Neural progenitor cell (in vitro differentiated cells): ENCODE measurements around the gene ADM5. TPM values are rescaled to one million over a fixed set of nuclear protein-coding genes. Genes with fewer than 3 reads are reported as not detected.

Experiments used
- DNase-seq: peaks from one replicate; pipeline ENCODE4 v3.0.0-alpha.2; 2016; ENCODE audit warnings: low spot score
- H2AFZ ChIP-seq: fragments of 200-600 bp; sonication (generic); replicated peaks from 2 replicates; pipeline ENCODE4 v1.6.1; 2016; ENCODE audit warnings: antibody characterized with exemption
- H3F3A ChIP-seq: fragments of 200-600 bp; sonication (generic); 2 replicates; pipeline ENCODE4 v1.6.1; 2016; ENCODE audit warnings: antibody characterized with exemption, low read depth
- H3K27ac ChIP-seq: fragments of 200-600 bp; sonication (generic); 2 replicates; pipeline ENCODE4 v1.5.1; 2016; ENCODE audit warnings: mild to moderate bottlenecking
- H3K27me3 ChIP-seq: fragments of 200-600 bp; sonication (generic); 2 replicates; pipeline ENCODE4 v1.6.1; 2016; ENCODE audit warnings: mild to moderate bottlenecking, moderate library complexity
- H3K36me3 ChIP-seq: fragments of 200-600 bp; sonication (generic); 2 replicates; pipeline ENCODE4 v1.5.1; 2016
- H3K4me1 ChIP-seq: fragments of 200-600 bp; sonication (generic); 2 replicates; pipeline ENCODE4 v1.6.1; 2016; ENCODE audit warnings: mixed run types
- H3K4me2 ChIP-seq: fragments of 200-600 bp; sonication (generic); 2 replicates; pipeline ENCODE4 v1.6.1; 2016
- H3K4me3 ChIP-seq: fragments of 200-600 bp; sonication (generic); 2 replicates; pipeline ENCODE4 v1.5.1; 2016
- H3K79me2 ChIP-seq: fragments of 200-600 bp; sonication (generic); 2 replicates; pipeline ENCODE4 v1.6.1; 2016; ENCODE audit warnings: low read depth
- H3K9ac ChIP-seq: fragments of 200-600 bp; sonication (generic); 2 replicates; pipeline ENCODE4 v1.6.1; 2016
- H3K9me3 ChIP-seq: fragments of 200-600 bp; sonication (generic); 2 replicates; pipeline ENCODE4 v1.5.1; 2016; ENCODE audit warnings: low read depth
- H4K20me1 ChIP-seq: fragments of 200-600 bp; sonication (generic); 2 replicates; pipeline ENCODE4 v1.6.1; 2016; ENCODE audit warnings: low read depth
- H3K27ac Mint-ChIP-seq: 3 replicates; pipeline ENCODE4 v1.8.0; 2021; ENCODE audit warnings: mixed read lengths
- H3K27me3 Mint-ChIP-seq: 2 replicates; pipeline ENCODE4 v1.8.0; 2022; ENCODE audit warnings: low read depth, mild to moderate bottlenecking, inconsistent platforms, moderate library complexity, mixed read lengths; ENCODE audit not compliant: insufficient read depth
- H3K36me3 Mint-ChIP-seq: 3 replicates; pipeline ENCODE4 v1.8.0; 2021; ENCODE audit warnings: mixed read lengths
- H3K4me1 Mint-ChIP-seq: 3 replicates; pipeline ENCODE4 v1.8.0; 2021; ENCODE audit warnings: mixed read lengths
- H3K4me3 Mint-ChIP-seq: 3 replicates; pipeline ENCODE4 v1.8.0; 2021; ENCODE audit warnings: mild to moderate bottlenecking, moderate library complexity, mixed read lengths
- H3K9me3 Mint-ChIP-seq: 3 replicates; pipeline ENCODE4 v1.8.0; 2020; ENCODE audit warnings: mixed read lengths
- EZH2 ChIP-seq: fragments of 200-600 bp; sonication (generic); IDR thresholded peaks from 2 replicates; pipeline ENCODE4 v1.6.1; 2017; ENCODE audit warnings: antibody characterized with exemption, mild to moderate bottlenecking, moderate library complexity
- EZH2phosphoT487 ChIP-seq: fragments of 200-600 bp; sonication (generic); IDR thresholded peaks from 2 replicates; pipeline ENCODE4 v1.6.1; 2017; ENCODE audit warnings: antibody characterized with exemption
- total RNA-seq: library from RNA; depleted of rRNA; stranded (reverse); fragments of >200 nt; gene quantifications from 2 replicates; pipeline ENCODE4 v1.2.3, GENCODE V29; 2015; ENCODE audit warnings: low replicate concordance
- TF ChIP-seq, protein P1 (sequence below): fragments of 200-600 bp; sonication (generic); IDR thresholded peaks from 2 replicates; pipeline ENCODE4 v1.5.1; 2017; ENCODE audit warnings: antibody characterized with exemption, mild to moderate bottlenecking

Gene ADM5
- total RNA-seq, 1 donor from 2014 or later = 6.0 TPM

DNA sequence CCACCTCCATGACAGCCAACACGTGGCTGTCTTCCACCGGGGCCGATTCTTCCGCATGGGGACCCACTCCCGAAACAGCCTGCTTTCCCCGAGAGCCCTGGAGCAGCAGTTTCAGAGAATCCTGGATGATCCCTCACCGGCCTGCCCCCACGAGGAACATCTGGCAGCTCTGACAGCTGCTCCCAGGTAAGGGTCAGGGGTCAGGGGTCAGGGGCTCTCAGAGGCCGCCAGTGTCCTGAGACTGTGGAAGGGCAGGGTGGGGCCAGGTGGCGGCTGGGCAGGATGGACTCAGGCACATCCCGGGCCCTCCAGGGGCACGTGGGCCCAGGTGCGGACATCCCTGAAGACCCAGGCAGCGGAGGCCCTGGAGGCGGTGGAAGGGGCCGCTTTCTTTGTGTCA is 16.5 kb downstream of the ADM5 start:
- H3K36me3 Mint-ChIP-seq = peaks cover 28% of the 10 kb centered on the region
- H3K9me3 Mint-ChIP-seq = no peaks in the 10 kb centered on the region
- H2AFZ ChIP-seq = no peak overlapping the region
- H3K9ac ChIP-seq = no peak overlapping the region
- peaks cover 12% of the 10 kb centered on the region for H3K27me3 Mint-ChIP-seq
- peaks cover 9% of the 10 kb centered on the region for H3F3A ChIP-seq
- no peaks in the 10 kb centered on the region for H3K4me1 ChIP-seq
- H3K27me3 ChIP-seq = no peaks in the 10 kb centered on the region
- no peaks in the 10 kb centered on the region for H3K4me1 Mint-ChIP-seq
- no peaks in the 10 kb centered on the region for H3K36me3 ChIP-seq
- H3K4me3 ChIP-seq = no peak overlapping the region
- H3K27ac ChIP-seq = no peak overlapping the region
- H3K4me2 ChIP-seq = no peak overlapping the region
- H3K4me3 Mint-ChIP-seq = no peak overlapping the region
- H4K20me1 ChIP-seq = no peaks in the 10 kb centered on the region
- no peak overlapping the region for H3K27ac Mint-ChIP-seq
- no peak for DNase-seq
- TF ChIP-seq EZH2phosphoT487 (no peak), EZH2 (no peak)
- TF ChIP-seq, protein P1, sequence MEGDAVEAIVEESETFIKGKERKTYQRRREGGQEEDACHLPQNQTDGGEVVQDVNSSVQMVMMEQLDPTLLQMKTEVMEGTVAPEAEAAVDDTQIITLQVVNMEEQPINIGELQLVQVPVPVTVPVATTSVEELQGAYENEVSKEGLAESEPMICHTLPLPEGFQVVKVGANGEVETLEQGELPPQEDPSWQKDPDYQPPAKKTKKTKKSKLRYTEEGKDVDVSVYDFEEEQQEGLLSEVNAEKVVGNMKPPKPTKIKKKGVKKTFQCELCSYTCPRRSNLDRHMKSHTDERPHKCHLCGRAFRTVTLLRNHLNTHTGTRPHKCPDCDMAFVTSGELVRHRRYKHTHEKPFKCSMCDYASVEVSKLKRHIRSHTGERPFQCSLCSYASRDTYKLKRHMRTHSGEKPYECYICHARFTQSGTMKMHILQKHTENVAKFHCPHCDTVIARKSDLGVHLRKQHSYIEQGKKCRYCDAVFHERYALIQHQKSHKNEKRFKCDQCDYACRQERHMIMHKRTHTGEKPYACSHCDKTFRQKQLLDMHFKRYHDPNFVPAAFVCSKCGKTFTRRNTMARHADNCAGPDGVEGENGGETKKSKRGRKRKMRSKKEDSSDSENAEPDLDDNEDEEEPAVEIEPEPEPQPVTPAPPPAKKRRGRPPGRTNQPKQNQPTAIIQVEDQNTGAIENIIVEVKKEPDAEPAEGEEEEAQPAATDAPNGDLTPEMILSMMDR = no peak
- no peaks in the 10 kb centered on the region for H3K9me3 ChIP-seq
- no peaks in the 10 kb centered on the region for H3K79me2 ChIP-seq

DNA sequence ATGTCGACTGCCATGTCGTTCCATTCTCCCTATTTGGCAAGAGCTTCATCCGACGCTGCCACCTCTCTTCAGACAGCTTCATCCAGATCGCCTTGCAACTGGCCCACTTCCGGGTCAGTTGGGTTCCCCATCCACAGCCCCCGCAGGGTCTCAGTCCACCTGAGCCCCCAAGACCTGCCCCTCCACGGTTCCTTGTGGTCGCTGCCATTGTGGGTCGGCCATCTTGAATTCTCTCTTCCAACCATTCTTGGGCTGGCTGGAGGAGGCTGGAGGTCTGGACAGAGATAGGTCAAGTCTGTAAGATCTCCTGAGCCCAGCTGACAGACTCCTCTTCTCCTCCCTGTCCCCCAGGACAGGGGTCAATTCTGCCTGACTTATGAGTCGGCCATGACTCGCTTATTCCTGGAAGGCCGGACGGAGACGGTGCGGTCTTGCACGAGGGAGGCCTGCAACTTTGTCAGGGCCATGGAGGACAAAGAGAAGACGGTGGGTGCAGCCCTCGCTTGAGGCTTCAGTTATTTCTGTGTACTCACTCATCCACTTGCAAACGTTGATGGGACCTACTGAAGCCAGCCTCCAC is 21.1 kb downstream of the ADM5 start:
- H2AFZ ChIP-seq = no peak overlapping the region
- H3K27ac Mint-ChIP-seq = peak overlapping the region; percentile 12
- peaks cover 19% of the 10 kb centered on the region for H3K27me3 Mint-ChIP-seq
- no peak for DNase-seq
- H3K4me3 Mint-ChIP-seq = peak overlapping the region; percentile 60
- H3K9ac ChIP-seq = no peak overlapping the region
- no peaks in the 10 kb centered on the region for H3K4me1 ChIP-seq
- peaks cover 35% of the 10 kb centered on the region for H3K36me3 Mint-ChIP-seq
- H4K20me1 ChIP-seq = no peaks in the 10 kb centered on the region
- H3K27me3 ChIP-seq = no peaks in the 10 kb centered on the region
- no peaks in the 10 kb centered on the region for H3K79me2 ChIP-seq
- no peaks in the 10 kb centered on the region for H3K36me3 ChIP-seq
- no peaks in the 10 kb centered on the region for H3K9me3 ChIP-seq
- H3K4me1 Mint-ChIP-seq = peaks cover 4% of the 10 kb centered on the region
- H3F3A ChIP-seq = peaks cover 11% of the 10 kb centered on the region
- TF ChIP-seq EZH2phosphoT487 (no peak), EZH2 (no peak)
- TF ChIP-seq, protein P1 = no peak
- H3K4me3 ChIP-seq = no peak overlapping the region
- H3K4me2 ChIP-seq = no peak overlapping the region
- H3K9me3 Mint-ChIP-seq = peaks cover 3% of the 10 kb centered on the region
- no peak overlapping the region for H3K27ac ChIP-seq

DNA sequence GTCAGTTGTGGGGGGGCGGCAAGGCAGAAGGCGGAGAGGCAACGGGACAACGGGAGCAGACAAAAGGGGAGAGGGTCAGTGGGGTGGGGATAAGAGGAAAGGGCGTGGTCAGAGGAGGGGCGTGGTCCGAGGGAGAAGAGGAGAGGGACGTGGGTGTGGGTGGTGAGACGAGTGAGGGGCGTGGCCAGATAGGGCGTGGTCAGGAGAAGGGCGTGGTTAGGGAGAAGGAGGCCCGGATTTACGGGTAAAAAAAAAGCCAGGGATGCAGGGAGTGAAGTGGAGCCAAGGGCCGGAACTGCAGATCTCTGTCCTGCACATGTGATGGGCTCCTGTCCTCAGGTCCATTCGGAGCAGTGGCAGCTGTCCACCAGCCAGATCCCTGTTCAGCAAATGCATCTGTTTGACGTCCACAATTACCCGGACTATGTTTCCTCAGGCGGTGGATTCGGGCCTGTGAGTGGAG is 23.0 kb downstream of the ADM5 start:
- H3K4me1 Mint-ChIP-seq = peaks cover 8% of the 10 kb centered on the region
- no peak overlapping the region for H3K4me3 ChIP-seq
- no peak overlapping the region for H3K4me3 Mint-ChIP-seq
- H3K27me3 ChIP-seq = no peaks in the 10 kb centered on the region
- H3K27ac ChIP-seq = no peak overlapping the region
- H3K36me3 Mint-ChIP-seq = peaks cover 29% of the 10 kb centered on the region
- H3F3A ChIP-seq = peaks cover 11% of the 10 kb centered on the region
- no peak overlapping the region for H3K4me2 ChIP-seq
- no peaks in the 10 kb centered on the region for H3K4me1 ChIP-seq
- no peak overlapping the region for H3K27ac Mint-ChIP-seq
- H4K20me1 ChIP-seq = no peaks in the 10 kb centered on the region
- H3K36me3 ChIP-seq = no peaks in the 10 kb centered on the region
- no peaks in the 10 kb centered on the region for H3K79me2 ChIP-seq
- H2AFZ ChIP-seq = no peak overlapping the region
- peaks cover 17% of the 10 kb centered on the region for H3K27me3 Mint-ChIP-seq
- H3K9me3 ChIP-seq = no peaks in the 10 kb centered on the region
- peak; percentile 72 for DNase-seq
- TF ChIP-seq, protein P1 = no peak
- TF ChIP-seq EZH2phosphoT487 (no peak), EZH2 (no peak)
- no peak overlapping the region for H3K9ac ChIP-seq
- peaks cover 6% of the 10 kb centered on the region for H3K9me3 Mint-ChIP-seq
